ENCODE results near the gene DCTN2. TPM values are rescaled to one million over a fixed set of nuclear protein-coding genes. Genes with fewer than 3 reads are reported as not detected.
"Not testable (repeated sequence)": the region's sequence is repeated elsewhere in the genome, so short reads cannot be mapped to it uniquely, and the experiment has no call there.

DCTN2 gene
- total RNA-seq, result 100 to 1,000 TPM; 104 to 184 (median 161) TPM

DNA sequence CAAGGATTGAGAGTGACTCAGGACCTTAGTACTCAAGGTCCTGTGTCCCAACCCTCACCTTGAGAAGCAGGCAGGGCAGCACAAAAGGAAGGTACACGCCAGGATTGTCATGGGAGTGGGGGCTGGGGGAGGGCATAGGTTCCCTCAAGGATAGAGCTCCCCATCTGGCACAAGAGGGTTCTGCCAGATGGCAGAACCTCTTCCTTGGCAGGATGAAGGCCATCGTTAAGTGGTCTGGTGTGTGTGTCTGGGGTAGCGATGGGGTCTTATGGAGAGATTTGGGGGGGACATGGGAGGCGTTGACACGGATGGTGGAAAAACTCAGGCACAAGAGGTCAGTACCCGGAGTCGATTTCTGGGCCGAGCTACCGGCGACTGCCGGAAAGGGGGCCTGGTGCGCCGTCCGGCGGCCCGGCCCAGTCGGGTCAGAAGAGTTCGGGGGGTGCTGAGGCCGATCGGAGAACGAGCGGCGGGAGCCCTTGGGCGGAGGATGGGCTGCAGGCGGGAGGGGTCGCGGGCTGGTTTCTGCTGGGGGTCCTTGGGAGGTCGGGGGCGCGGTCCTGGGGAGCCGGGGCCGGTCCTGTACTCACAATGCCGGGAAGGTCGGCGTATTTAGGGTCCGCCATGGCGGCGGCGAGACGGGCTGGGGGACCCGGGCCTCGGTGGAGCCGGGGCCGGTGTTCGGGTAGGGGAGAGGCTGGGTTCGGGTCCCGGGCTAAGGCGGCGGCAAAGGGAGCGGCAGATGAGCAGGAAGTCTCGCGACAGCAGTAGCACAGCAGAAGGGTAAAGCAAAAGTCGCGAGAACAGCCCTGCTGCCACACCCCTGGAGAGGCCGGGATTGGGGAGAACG, at the start of gene DCTN2:
Gene DCTN2 (minus strand): TSS at position 755 of the 850 bp plus-strand sequence. CDS start 129 bp downstream, at position 626.
- peak within 1 kb of the TSS; percentile 77 to 100 (median 98) for H3K4me3 ChIP-seq
- peak; percentile 87 to 96 (median 89) for ATAC-seq (replicated peaks in 6 of 8)
- H3K4me1 ChIP-seq (replicated peaks in 1 of 2), result peaks cover 20% of the 10 kb centered on the region in 2 donors
- H3K27ac ChIP-seq, result peak within 1 kb of the TSS; percentile 88 to 94
- WGBS, 10 experiments, result 0 to 7% (median 0%) methylated on average over 1 to 16 of the region's 56 CpGs; no CpG with 5 or more reads in 4 of the 10 experiments
- in situ Hi-C loops (cut with MboI; ENCODE audit: low pct_unique_long_range_greater_than_20kb in 2 of 9, low sequenced_read_pairs in 9 of 9, unreplicated experiment in 9 of 9), result no loop called here

DNA sequence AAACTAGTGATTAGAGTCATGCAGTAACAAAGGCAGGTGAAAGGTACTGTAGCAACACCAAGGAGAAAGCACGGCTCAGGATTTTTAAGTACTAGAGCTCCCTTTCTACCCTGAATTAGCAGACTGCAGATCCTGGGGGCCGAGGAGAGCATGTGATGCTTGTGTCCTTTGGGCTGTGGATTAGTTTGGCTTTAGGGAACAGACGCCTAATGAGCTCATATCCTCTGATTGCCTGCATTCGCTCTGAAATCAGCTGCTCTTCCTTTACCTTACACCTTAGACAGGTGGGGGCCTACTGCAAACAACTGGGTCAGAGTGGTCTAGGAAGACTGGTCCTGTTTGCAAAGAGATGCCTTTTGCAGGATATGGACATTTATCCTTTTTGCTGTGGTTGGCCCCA, 46.2 kb upstream of the DCTN2 start:
- in situ Hi-C loops (cut with MboI; ENCODE audit: low pct_unique_long_range_greater_than_20kb in 2 of 9, low sequenced_read_pairs in 9 of 9, unreplicated experiment in 9 of 9), result no loop called here
- no peak overlapping the region for H3K27ac ChIP-seq
- ATAC-seq (replicated peaks in 6 of 8), result no peak
- H3K4me3 ChIP-seq, result no peak overlapping the region
- WGBS, 10 experiments, result 33 to 100% (median 78%) methylated on average over 1 to 4 of the region's 4 CpGs; no CpG with 5 or more reads in 4 of the 10 experiments
- peaks cover 2 to 9% of the 10 kb centered on the region in 2 donors for H3K4me1 ChIP-seq (replicated peaks in 1 of 2)

DNA sequence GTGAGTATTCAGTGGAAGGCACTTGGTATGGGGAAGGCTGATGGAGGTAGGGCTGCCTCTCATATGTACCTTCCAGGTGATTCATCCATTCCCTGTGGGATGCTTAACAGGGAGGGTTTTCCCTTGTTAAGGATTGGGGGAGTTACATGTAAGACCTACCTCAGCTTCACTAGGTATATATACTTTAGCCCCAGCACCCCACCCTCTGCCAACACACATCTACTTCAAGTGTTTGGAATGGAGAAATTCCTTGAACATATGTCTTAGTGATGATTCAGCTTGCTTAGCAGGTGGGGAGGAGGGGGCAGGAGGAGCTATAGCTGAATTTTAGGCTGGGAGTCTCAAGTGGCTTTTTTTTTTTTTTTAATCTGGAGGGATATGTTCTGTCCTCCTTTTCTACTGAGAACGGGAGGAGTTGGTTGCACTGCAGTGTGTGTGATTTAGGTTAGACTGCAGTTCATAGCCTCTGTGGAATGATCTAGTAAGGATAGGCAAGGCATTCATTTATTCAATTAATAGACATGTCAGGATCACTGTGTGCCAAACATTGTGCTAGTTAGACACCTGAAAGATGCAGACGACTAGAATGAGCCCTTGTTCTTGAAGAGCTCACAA, 45.7 kb upstream of the DCTN2 start:
- no peak overlapping the region for H3K27ac ChIP-seq
- WGBS, 10 experiments, result 57 to 100% (median 82%) methylated on average over 1 to 2 of the region's 2 CpGs; no CpG with 5 or more reads in 2 of the 10 experiments
- no peak for ATAC-seq (replicated peaks in 6 of 8)
- in situ Hi-C loops (cut with MboI; ENCODE audit: low pct_unique_long_range_greater_than_20kb in 2 of 9, low sequenced_read_pairs in 9 of 9, unreplicated experiment in 9 of 9), result no loop called here
- peaks cover 2 to 9% of the 10 kb centered on the region in 2 donors for H3K4me1 ChIP-seq (replicated peaks in 1 of 2)
- peak overlapping the region in 1 of 5 donors; percentile 95 for H3K4me3 ChIP-seq

DNA sequence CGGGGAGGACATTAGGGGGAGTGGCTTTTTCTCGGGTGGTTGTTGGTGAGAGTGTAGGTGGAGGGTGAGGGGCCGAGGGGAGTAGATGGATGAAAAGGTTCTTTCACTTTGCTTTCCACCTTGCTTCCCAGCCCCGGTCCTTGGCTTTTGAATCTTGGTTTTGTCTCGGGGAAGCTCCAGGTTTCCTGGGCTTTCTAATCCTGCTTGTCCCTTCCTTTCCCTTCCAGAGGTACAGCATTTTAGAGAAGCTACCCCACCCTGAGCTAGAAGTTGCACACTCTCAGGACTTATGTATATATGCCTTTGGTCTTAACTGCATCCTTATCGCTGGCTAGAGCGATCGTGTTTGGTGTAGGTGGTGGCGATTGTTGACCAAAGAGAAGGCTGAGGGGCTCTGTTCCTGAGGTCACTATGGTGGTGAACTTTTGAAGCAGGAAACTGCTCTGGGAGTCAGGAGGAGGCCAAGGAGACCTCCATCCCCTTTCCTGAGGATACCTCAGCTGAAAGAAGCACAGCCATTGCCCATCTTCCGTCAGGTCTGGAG, 44.9 kb upstream of the DCTN2 start:
- peaks cover 2 to 9% of the 10 kb centered on the region in 2 donors for H3K4me1 ChIP-seq (replicated peaks in 1 of 2)
- no peak for ATAC-seq (replicated peaks in 6 of 8)
- peak overlapping the region; percentile 62 to 95 (median 80) for H3K4me3 ChIP-seq
- in situ Hi-C loops (cut with MboI; ENCODE audit: low pct_unique_long_range_greater_than_20kb in 2 of 9, low sequenced_read_pairs in 9 of 9, unreplicated experiment in 9 of 9), result no loop called here
- peak overlapping the region in 1 of 2 donors; percentile 47 for H3K27ac ChIP-seq
- WGBS, 10 experiments, result 0 to 83% (median 70%) methylated on average over 1 to 5 of the region's 10 CpGs; no CpG with 5 or more reads in 3 of the 10 experiments

DNA sequence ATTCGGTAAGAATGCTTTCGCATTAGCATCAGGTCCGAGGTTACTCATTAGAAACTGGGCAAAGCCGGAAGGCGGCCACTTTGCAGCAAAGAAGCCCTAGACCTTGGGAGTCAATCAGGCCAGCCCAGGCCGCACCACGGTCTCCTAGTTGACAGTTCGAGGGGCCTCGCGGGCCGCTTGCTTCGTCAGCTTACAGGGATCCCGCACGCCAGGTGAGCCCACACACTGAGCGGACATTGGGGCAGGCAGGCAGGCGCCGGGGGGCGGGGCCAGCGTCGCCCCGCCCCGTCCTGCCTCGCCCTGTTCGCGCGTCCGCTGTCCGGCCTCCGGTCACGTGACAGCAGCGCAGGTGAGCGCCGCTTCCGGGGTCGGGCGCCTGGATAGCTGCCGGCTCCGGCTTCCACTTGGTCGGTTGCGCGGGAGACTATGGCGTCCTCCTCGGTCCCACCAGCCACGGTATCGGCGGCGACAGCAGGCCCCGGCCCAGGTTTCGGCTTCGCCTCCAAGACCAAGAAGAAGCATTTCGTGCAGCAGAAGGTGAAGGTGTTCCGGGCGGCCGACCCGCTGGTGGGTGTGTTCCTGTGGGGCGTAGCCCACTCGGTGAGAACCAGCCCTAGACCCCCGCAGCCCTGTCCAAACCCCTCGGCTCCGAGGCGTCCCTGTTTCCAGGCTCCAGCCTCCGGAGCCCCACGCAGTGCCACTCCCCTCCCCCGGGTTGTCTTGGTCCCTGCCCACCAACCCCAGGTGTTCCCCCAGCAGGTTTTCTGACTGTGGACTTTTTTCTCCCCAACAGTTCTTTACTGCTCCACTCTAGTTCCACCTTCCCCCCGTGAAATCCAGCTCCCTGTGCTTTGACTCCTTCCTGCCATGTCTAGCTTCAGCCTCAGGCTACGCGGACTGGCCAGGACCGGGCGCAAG, 44.1 kb upstream of the DCTN2 start, which contains the start of gene PIP4K2C:
Gene PIP4K2C (plus strand): TSS at position 329 of the 918 bp plus-strand sequence. CDS start 98 bp downstream, at position 427.
- Histone ChIP-seq H3K4me1 (replicated peaks in 1 of 2) (peaks cover 2 to 9% of the 10 kb centered on the region in 2 donors), H3K27ac (peak within 1 kb of the TSS in 1 of 2 donors; percentile 47), H3K4me3 (peak within 1 kb of the TSS; percentile 62 to 95 (median 80))
- 0 to 8% (median 0%) methylated on average over 1 to 18 of the region's 69 CpGs; no CpG with 5 or more reads in 3 of the 10 experiments for WGBS, 10 experiments
- ATAC-seq (replicated peaks in 6 of 8), result peak; percentile 87 to 97 (median 94)
- in situ Hi-C loops (cut with MboI; ENCODE audit: low pct_unique_long_range_greater_than_20kb in 2 of 9, low sequenced_read_pairs in 9 of 9, unreplicated experiment in 9 of 9), result no loop called here

DNA sequence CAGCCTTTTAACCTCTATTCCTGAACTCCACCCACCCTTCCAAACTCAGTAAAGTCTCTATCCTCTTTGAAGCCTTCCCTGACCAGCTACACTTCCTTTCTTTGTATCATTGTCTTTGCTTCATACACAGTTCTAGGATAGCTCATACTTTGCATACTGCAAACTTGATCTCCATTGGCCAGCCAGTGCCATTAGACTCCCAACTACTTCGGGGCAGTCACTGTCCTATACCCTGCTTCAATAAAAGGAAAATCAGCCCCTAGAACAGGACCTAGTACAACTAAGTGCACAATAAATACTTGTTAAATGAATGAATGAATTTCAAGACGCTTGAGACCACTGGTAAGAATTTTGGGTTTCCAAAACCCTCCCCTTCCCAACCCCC, 43.5 kb upstream of the DCTN2 start:
- Histone ChIP-seq H3K4me1 (replicated peaks in 1 of 2) (peaks cover 2 to 9% of the 10 kb centered on the region in 2 donors), H3K4me3 (peak overlapping the region; percentile 62 to 95 (median 80)), H3K27ac (no peak overlapping the region)
- WGBS, 10 experiments, result 0 to 22% (median 13%) methylated on average over 1 to 2 of the region's 2 CpGs; no CpG with 5 or more reads in 2 of the 10 experiments
- ATAC-seq (replicated peaks in 6 of 8), result peak in 6 of 8 experiments; percentile 3 to 24 (median 12)
- in situ Hi-C loops (cut with MboI; ENCODE audit: low pct_unique_long_range_greater_than_20kb in 2 of 9, low sequenced_read_pairs in 9 of 9, unreplicated experiment in 9 of 9), result no loop called here

DNA sequence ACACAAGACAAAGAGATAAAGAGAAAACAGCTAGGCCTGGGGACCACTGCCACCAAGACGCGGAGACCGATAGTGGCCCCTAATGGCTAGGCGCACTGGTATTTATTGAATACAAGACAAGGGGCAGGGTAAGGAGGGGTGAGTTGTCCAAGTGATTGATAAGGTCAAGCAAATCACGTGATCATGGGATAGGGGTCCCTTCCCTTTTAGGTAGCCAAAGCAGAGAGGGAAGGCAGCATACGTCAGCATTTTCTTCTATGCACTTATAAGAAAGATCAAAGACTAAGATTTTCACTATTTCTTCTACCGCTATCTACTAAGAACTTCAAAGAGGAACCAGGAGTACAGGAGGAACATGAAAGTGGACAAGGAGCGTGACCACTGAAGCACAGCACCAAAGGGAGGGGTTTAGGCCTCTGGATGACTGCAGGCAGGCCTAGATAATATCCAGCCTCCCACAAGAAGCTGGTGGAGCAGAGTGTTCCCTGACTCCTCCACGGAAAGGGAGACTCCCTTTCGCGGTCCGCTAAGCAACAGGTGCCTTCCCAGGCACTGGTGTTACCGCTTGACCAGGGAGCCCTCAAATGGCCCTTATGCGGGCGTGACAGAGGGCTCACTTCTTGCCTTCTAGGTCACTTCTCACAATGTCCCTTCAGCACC, 42.1 kb upstream of the DCTN2 start:
- H3K4me1 ChIP-seq (replicated peaks in 1 of 2); in situ Hi-C loops (cut with MboI; ENCODE audit: low pct_unique_long_range_greater_than_20kb in 2 of 9, low sequenced_read_pairs in 9 of 9, unreplicated experiment in 9 of 9); H3K27ac ChIP-seq; ATAC-seq (replicated peaks in 6 of 8); H3K4me3 ChIP-seq: not testable (repeated sequence)
- WGBS, 10 experiments, result 74 to 100% (median 90%) methylated on average over 2 to 8 of the region's 15 CpGs

DNA sequence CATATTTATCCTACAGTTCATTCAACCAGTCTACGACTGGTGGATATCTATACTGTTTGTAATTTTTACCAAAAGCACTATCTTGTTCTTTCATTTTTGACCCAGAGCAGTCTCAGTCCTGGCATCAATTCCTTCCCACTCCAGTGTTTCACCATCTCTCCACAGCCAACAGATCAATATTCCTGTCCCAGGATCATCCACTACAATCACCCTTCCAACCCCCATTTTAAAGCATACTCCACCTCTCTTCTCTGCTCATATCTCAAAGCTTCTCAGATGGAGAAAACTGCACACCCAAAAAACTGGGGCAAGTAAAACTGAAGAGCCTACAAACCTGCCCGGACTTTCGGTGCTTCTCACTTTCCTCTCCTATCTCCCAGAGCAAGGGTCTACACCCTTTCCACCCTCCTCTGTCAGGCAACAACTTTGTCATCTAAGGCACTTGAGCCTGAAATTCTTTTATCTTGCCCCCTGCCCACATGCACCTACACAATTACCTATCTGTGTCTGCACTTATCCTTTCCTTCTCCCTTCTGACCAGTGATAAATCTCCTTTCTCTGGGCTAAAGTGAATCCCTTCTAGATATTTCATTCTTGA, 39.9 kb upstream of the DCTN2 start:
- H3K27ac ChIP-seq, result no peak overlapping the region
- in situ Hi-C loops (cut with MboI; ENCODE audit: low pct_unique_long_range_greater_than_20kb in 2 of 9, low sequenced_read_pairs in 9 of 9, unreplicated experiment in 9 of 9), result no loop called here
- H3K4me3 ChIP-seq, result no peak overlapping the region
- ATAC-seq (replicated peaks in 6 of 8), result no peak
- WGBS, 10 experiments, result 0 to 100% (median 76%) methylated on average over 1 to 3 of the region's 3 CpGs; no CpG with 5 or more reads in 2 of the 10 experiments
- H3K4me1 ChIP-seq (replicated peaks in 1 of 2), result peaks cover 2 to 4% of the 10 kb centered on the region in 2 donors

DNA sequence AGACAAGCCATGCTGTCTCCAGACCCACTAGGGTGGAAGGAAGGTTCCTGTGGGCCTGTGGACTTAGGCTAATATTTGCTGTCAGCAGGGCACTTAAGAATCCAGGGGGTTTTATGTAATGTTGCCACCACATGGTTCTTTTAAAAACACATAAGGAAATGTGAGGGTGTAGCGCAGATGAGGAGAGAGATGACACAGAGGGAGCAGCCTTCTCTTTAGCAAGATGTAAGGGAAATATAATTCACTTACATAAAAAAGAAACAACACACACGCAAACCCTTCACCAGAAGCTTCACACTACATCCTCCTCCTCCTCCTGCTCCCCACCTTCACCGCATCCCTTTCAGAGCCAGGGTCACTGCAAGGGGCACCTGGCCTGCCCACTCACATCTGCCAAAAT, 39.1 kb upstream of the DCTN2 start:
- no peak for ATAC-seq (replicated peaks in 6 of 8)
- no peak overlapping the region for H3K27ac ChIP-seq

DNA sequence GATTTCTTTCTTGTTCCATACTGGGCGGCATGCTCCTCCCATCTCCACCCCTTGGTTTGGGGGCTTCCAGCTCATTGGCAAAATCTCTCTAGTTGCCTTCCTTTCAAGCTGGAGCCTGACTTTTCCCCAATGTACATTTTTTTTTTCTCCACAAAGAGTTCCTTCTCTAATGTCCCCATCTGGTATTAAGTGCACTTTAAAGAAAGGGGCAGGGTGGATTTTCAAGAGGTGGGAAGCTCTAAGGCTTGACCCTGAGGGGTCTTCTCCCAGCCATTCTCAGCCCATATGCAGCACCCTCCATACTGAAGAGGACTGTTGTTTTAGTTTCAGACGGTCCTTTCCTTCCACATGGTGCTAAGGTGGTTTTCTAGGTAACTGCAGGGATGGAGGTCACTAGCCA, 38.2 kb upstream of the DCTN2 start:
- Histone ChIP-seq H3K4me1 (replicated peaks in 1 of 2) (no peaks in the 10 kb centered on the region), H3K4me3 (no peak overlapping the region), H3K27ac (no peak overlapping the region)
- WGBS, 10 experiments, result 20 to 100% (median 83%) methylated on average over 1 to 2 of the region's 2 CpGs; no CpG with 5 or more reads in 3 of the 10 experiments
- no peak for ATAC-seq (replicated peaks in 6 of 8)
- in situ Hi-C loops (cut with MboI; ENCODE audit: low pct_unique_long_range_greater_than_20kb in 2 of 9, low sequenced_read_pairs in 9 of 9, unreplicated experiment in 9 of 9), result no loop called here

More for the DNA sequence above, 39.1 kb upstream of the DCTN2 start:
- no peak overlapping the region for H3K4me3 ChIP-seq
- H3K4me1 ChIP-seq (replicated peaks in 1 of 2), result peaks cover 0 to 2% of the 10 kb centered on the region in 2 donors
- WGBS, 10 experiments, result 45 to 100% (median 89%) methylated on average over 1 to 2 of the region's 3 CpGs; no CpG with 5 or more reads in 4 of the 10 experiments
- in situ Hi-C loops (cut with MboI; ENCODE audit: low pct_unique_long_range_greater_than_20kb in 2 of 9, low sequenced_read_pairs in 9 of 9, unreplicated experiment in 9 of 9), result no loop called here

DNA sequence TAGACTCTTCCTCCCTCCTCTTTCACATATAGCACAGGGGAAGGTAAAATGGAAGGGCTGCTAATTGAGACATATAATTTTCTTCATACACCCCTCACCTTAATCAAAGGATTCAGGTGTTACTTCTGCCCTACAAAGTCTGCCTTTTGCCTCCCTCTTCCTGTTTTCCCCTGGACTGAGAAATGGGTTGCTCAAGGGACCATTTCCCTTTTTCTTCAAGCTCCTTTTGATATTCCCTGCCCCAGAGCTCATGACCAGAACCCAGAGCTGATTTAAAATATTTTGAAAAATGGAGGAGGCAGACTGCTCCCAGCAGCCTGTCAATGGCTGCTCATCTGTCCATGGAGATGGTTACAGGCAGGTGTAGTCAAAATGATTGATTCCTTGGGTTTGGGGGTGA, 37.7 kb upstream of the DCTN2 start:
- Histone ChIP-seq H3K27ac (no peak overlapping the region), H3K4me1 (replicated peaks in 1 of 2) (no peaks in the 10 kb centered on the region), H3K4me3 (no peak overlapping the region)
- in situ Hi-C loops (cut with MboI; ENCODE audit: low pct_unique_long_range_greater_than_20kb in 2 of 9, low sequenced_read_pairs in 9 of 9, unreplicated experiment in 9 of 9), result no loop called here
- no peak for ATAC-seq (replicated peaks in 6 of 8)
